Pancreas (tissue), 10 donors: ENCODE measurements around the gene ZBTB7C. TPM values are rescaled to one million over a fixed set of nuclear protein-coding genes. Genes with fewer than 3 reads are reported as not detected.

Source experiments
- ATAC-seq, 4 donors: fragments of 200-7000 bp; cut with Tn5 transposase; one replicate each; pipeline versions ENCODE4 v1.8.0 to v1.9.1; 2020; ENCODE audit warnings: mild to moderate bottlenecking in 4 of 4, moderate library complexity in 4 of 4
- DNase-seq, 6 donors: peaks; one replicate each; pipeline ENCODE4 v3.0.0-alpha.2; 2020
- FAIRE-seq: peaks from 2 replicates; lab custom pipeline; 2012; peaks lifted over from hg19 to GRCh38; lab: Jason Lieb, UNC
- H3K27ac ChIP-seq, 4 donors: fragments of 200-600 bp; sonication (generic); 1 replicate in 3 of 4; 2 replicates in 1 of 4; pipeline versions ENCODE4 v1.5.0 to v1.8.0; 2020
- H3K27me3 ChIP-seq, 4 donors: fragments of 200-600 bp; one replicate each; pipeline ENCODE4 v1.8.0; 2021
- H3K36me3 ChIP-seq, 3 donors: fragments of 200-600 bp; sonication (generic) in 1 of 3; one replicate each; pipeline versions ENCODE4 v1.5.0 to v1.8.0; 2020 to 2021
- H3K4me1 ChIP-seq, 3 donors: fragments of 200-600 bp; one replicate each; pipeline ENCODE4 v1.8.0; 2021
- H3K4me3 ChIP-seq, 4 donors: fragments of 200-600 bp; sonication (generic) in 2 of 4; one replicate each; pipeline versions ENCODE4 v1.5.0 to v1.8.0; 2020 to 2021
- H3K9me3 ChIP-seq, 4 donors: fragments of 200-600 bp; one replicate each; pipeline ENCODE4 v1.8.0; 2021
- WGBS, 2 donors: extraction: QIAGEN DNeasy Blood & Tissue Kit; methylation state at CpG; one replicate each; pipeline ENCODE4 v1.1.7; 2013; 5-methylcytosine and 5-hydroxymethylcytosine counted together
- intact Hi-C, 3 donors: fragments of 100-400 bp; cut with DNase I; formaldehyde crosslinking; loops; one replicate each; pipeline versions ENCODE4 v1.11.1 to v1.14.2; 2022
- polyA plus RNA-seq, 2 donors: library from polyadenylated mRNA; stranded (reverse); fragments of 200-250 nt; gene quantifications; one replicate each; pipeline ENCODE4 v1.2.3, GENCODE V29; 2013
- total RNA-seq, 6 donors: library from RNA; stranded (reverse); fragmentation: NEBNext Ultra II Directional in 4 of 6; extraction: Animal tissue kit (Norgen Biotek cat#: 25700) in 4 of 6; gene quantifications; one replicate each; pipeline versions ENCODE4 v1.2.1 to v1.2.4, GENCODE V29; 2021 to 2023
- TF ChIP-seq, protein P1 (sequence below), 4 donors: fragments of 200-600 bp; sonication (generic) in 3 of 4; IDR thresholded peaks; one replicate each; pipeline versions ENCODE4 v1.5.0 to v1.8.0; 2021; ENCODE audit warnings: antibody characterized with exemption in 4 of 4
- donor health status: healthy with polysubstance abuse.
- donor health status: DM: no; HTN: no; CAD: no; lungs with moderate emphysema.
- donor health status: DM: no; HTN: no; CAD: no.
- donor health status: control.
- donor health status: control.
- donor health status: Bipolar disorder and iron deficiency.
- donor health status: DM: yes; HTN: yes; CAD: no.
- donor health status: DM: no; HTN: no; CAD: no.
- donor health status: DM: no; HTN: no; CAD: no.
- donor health status: DM: yes; HTN: yes; CAD: no.

ZBTB7C gene
- total and polyA plus RNA-seq, 8 donors: 0.35 to 1.7 (median 0.91) TPM

DNA sequence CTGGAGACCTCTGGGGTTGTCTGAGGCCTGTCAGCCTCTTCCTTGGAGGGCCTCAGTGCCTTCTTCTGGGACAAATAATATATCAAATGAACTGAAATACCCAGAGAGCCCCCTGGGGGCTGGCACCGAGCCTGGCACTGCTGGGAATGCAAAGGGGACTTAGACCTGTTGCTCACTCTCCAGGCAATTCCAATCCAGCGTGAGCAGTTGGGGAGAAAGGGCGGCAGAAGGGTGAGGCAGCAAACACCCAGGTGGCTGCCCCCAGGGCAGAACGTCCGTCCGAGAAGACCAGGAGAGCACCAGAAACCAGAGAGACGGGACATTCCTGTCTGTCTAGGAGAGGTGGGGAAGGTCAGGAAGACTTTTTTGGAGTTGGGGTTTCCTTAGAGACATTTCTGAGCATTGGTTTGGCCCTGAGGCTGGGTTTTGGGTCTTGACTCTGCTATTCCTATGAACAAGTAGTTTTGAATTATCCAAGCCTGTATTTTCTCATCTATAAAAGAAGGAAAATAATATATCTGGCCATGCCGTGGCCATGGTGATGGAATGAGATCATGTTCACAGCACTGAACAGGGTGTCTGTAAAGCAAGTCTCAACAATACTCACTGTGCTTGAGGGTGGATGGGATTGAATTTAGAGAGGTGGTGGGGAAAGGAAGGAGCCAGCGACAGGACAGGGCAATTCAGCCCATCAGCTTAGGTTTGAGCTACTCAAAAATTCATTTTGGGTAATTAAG is 44.3 kb upstream of the ZBTB7C start:
- FAIRE-seq (no peak), ATAC-seq (peak in 3 of 4 donors; percentile 3 to 16 (median 7)), DNase-seq (peak in 1 of 6 donors; percentile 41)
- Histone ChIP-seq H3K9me3 (no peaks in the 10 kb centered on the region), H3K27ac (peak overlapping the region; percentile 16 to 76 (median 61)), H3K36me3 (no peaks in the 10 kb centered on the region), H3K4me3 (no peak overlapping the region), H3K27me3 (no peaks in the 10 kb centered on the region), H3K4me1 (peaks cover 0 to 26% (median 15%) of the 10 kb centered on the region in 3 donors)
- 73 to 76% methylated on average over 9 of the region's 9 CpGs for WGBS, 2 donors
- TF ChIP-seq, protein P1, sequence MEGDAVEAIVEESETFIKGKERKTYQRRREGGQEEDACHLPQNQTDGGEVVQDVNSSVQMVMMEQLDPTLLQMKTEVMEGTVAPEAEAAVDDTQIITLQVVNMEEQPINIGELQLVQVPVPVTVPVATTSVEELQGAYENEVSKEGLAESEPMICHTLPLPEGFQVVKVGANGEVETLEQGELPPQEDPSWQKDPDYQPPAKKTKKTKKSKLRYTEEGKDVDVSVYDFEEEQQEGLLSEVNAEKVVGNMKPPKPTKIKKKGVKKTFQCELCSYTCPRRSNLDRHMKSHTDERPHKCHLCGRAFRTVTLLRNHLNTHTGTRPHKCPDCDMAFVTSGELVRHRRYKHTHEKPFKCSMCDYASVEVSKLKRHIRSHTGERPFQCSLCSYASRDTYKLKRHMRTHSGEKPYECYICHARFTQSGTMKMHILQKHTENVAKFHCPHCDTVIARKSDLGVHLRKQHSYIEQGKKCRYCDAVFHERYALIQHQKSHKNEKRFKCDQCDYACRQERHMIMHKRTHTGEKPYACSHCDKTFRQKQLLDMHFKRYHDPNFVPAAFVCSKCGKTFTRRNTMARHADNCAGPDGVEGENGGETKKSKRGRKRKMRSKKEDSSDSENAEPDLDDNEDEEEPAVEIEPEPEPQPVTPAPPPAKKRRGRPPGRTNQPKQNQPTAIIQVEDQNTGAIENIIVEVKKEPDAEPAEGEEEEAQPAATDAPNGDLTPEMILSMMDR (IDR thresholded peaks at IDR 0.05): no peak
- intact Hi-C loops: no loop called here

GRCh38 chr18:48452861-48453323 is 43.7 kb upstream of the ZBTB7C start:
- intact Hi-C loops: no loop called here
- Histone ChIP-seq H3K27ac (peak overlapping the region; percentile 16 to 76 (median 61)), H3K9me3 (no peaks in the 10 kb centered on the region), H3K4me3 (no peak overlapping the region), H3K27me3 (no peaks in the 10 kb centered on the region), H3K4me1 (peaks cover 0 to 26% (median 15%) of the 10 kb centered on the region in 3 donors), H3K36me3 (no peaks in the 10 kb centered on the region)
- WGBS, 2 donors: 85 to 86% methylated on average over 4 of the region's 4 CpGs
- DNase-seq (peak in 1 of 6 donors; percentile 40), FAIRE-seq (no peak), ATAC-seq (peak; percentile 49 to 67 (median 56))
- TF ChIP-seq, protein P1 (IDR thresholded peaks at IDR 0.05): no peak

GRCh38 chr18:48450685-48451084 is 41.5 kb upstream of the ZBTB7C start:
- H3K27ac ChIP-seq: no peak overlapping the region
- ATAC-seq (no peak), FAIRE-seq (no peak), DNase-seq (no peak)
- H3K4me3 ChIP-seq: no peak overlapping the region
- 81 to 98% methylated on average over 2 of the region's 2 CpGs for WGBS, 2 donors
- H3K9me3 ChIP-seq: no peaks in the 10 kb centered on the region
- intact Hi-C loops: no loop called here
- peaks cover 0 to 32% (median 15%) of the 10 kb centered on the region in 3 donors for H3K4me1 ChIP-seq
- TF ChIP-seq, protein P1 (IDR thresholded peaks at IDR 0.05): no peak
- no peaks in the 10 kb centered on the region for H3K27me3 ChIP-seq
- H3K36me3 ChIP-seq: no peaks in the 10 kb centered on the region

DNA sequence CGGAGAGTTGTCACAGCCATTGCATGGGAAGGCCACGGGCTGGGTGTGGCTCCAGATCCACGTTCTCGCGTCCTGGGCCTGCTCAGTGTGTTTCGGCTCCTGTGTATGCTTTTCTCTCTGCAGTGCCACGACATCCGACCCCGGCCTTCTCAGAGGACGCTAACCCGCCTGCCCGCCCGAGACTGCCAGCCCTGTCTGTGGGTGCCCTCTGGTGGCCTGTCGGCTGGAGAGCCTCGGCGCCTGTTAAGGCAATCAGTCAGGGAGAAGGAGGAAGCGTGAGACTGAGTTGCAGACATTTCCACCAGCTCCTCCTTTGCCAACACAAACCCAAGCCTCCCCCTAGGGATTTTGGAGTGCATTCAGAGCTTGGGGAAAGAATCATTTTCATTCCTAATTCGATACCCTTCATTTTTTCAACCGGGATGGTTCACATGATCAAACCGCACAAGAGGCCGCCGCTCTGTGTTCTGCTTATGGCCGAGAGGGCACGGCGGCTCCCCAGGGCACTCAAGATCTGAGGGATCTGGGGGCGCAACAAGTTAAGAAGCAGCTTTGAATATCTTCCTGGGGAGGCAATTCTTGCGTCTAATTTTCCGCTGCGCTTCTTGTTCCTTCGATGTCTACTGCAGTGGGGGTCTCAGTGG is 37.5 kb upstream of the ZBTB7C start:
- Histone ChIP-seq H3K4me1 (peaks cover 0 to 10% (median 0%) of the 10 kb centered on the region in 3 donors), H3K4me3 (no peak overlapping the region), H3K27me3 (no peaks in the 10 kb centered on the region), H3K9me3 (no peaks in the 10 kb centered on the region), H3K27ac (no peak overlapping the region), H3K36me3 (no peaks in the 10 kb centered on the region)
- 36 to 38% methylated on average over 30 of the region's 30 CpGs for WGBS, 2 donors
- FAIRE-seq: no peak
- peak; percentile 94 to 98 (median 96) for ATAC-seq
- intact Hi-C loops: loop anchor here in 1 of 3 donors (5.0 kb wide), 1 partner anchor 414 kb away; no protein-coding TSS in a partner anchor
- peak; percentile 75 to 94 (median 85) for DNase-seq
- TF ChIP-seq, protein P1 (IDR thresholded peaks at IDR 0.05): peak; percentile 43 to 81 (median 67)
